Measurements from ENCODE around the gene CFP. TPM values are rescaled to one million over a fixed set of nuclear protein-coding genes. Genes with fewer than 3 reads are reported as not detected.
"Not testable (repeated sequence)": the region's sequence is repeated elsewhere in the genome, so short reads cannot be mapped to it uniquely, and the experiment has no call there.

The CFP gene
- total RNA-seq, 2 donors from 2014 or later: 0.09 to 2.9 TPM

GRCh38 chrX:47610511-47610910 is 19.2 kb downstream of the CFP start:
- Histone ChIP-seq H3K36me3 (no peaks in the 10 kb centered on the region), H3K27me3 (replicated peaks; ENCODE audit: insufficient read depth) (no peaks in the 10 kb centered on the region), H3K4me3 (no peak overlapping the region), H3K4me1 (replicated peaks) (no peaks in the 10 kb centered on the region), H3K27ac (no peak overlapping the region), H3K9me3 (no peaks in the 10 kb centered on the region)
- TF ChIP-seq POLR2A (IDR thresholded peaks at IDR 0.05) (no peak), POLR2AphosphoS5 (IDR thresholded peaks at IDR 0.05) (no peak)
- TF ChIP-seq, protein P1, sequence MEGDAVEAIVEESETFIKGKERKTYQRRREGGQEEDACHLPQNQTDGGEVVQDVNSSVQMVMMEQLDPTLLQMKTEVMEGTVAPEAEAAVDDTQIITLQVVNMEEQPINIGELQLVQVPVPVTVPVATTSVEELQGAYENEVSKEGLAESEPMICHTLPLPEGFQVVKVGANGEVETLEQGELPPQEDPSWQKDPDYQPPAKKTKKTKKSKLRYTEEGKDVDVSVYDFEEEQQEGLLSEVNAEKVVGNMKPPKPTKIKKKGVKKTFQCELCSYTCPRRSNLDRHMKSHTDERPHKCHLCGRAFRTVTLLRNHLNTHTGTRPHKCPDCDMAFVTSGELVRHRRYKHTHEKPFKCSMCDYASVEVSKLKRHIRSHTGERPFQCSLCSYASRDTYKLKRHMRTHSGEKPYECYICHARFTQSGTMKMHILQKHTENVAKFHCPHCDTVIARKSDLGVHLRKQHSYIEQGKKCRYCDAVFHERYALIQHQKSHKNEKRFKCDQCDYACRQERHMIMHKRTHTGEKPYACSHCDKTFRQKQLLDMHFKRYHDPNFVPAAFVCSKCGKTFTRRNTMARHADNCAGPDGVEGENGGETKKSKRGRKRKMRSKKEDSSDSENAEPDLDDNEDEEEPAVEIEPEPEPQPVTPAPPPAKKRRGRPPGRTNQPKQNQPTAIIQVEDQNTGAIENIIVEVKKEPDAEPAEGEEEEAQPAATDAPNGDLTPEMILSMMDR (IDR thresholded peaks at IDR 0.05): no peak
- no peak for DNase-seq (ENCODE audit: low spot score)
- intact Hi-C loops (cut with DNase I): no loop called here
- 66% methylated on average over 4 of the region's 4 CpGs for whole genome bisulfite sequencing

- TF ChIP-seq POLR2AphosphoS5 (IDR thresholded peaks at IDR 0.05): no peak
- TF ChIP-seq, protein P1 (IDR thresholded peaks at IDR 0.05): no peak
- TF ChIP-seq POLR2A (IDR thresholded peaks at IDR 0.05): no peak
- no peak for DNase-seq (ENCODE audit: low spot score)
- no peaks in the 10 kb centered on the region for H3K36me3 ChIP-seq
- no peaks in the 10 kb centered on the region for H3K27me3 ChIP-seq (replicated peaks; ENCODE audit: insufficient read depth)
- no peak overlapping the region for H3K27ac ChIP-seq
- H3K9me3 ChIP-seq: no peaks in the 10 kb centered on the region
- H3K4me3 ChIP-seq: no peak overlapping the region
- intact Hi-C loops (cut with DNase I): no loop called here
- WGBS: 27% methylated on average over 9 of the region's 9 CpGs
- H3K4me1 ChIP-seq (replicated peaks): no peaks in the 10 kb centered on the region
Measured at GRCh38 chrX:47608130-47608810, 21.5 kb downstream of the CFP start.

GRCh38 chrX:47607091-47607490 is 22.6 kb downstream of the CFP start:
- TF ChIP-seq POLR2A (IDR thresholded peaks at IDR 0.05) (no peak), POLR2AphosphoS5 (IDR thresholded peaks at IDR 0.05) (no peak)
- TF ChIP-seq, protein P1 (IDR thresholded peaks at IDR 0.05): no peak
- Histone ChIP-seq H3K27ac (no peak overlapping the region), H3K36me3 (no peaks in the 10 kb centered on the region), H3K4me3 (no peak overlapping the region), H3K9me3 (no peaks in the 10 kb centered on the region), H3K27me3 (replicated peaks; ENCODE audit: insufficient read depth) (no peaks in the 10 kb centered on the region), H3K4me1 (replicated peaks) (no peaks in the 10 kb centered on the region)
- DNase-seq (ENCODE audit: low spot score): no peak
- intact Hi-C loops (cut with DNase I): no loop called here

- 74% methylated on average over 9 of the region's 9 CpGs for WGBS
- no peak overlapping the region for H3K4me3 ChIP-seq
- H3K27ac ChIP-seq: no peak overlapping the region
- DNase-seq (ENCODE audit: low spot score): no peak
- H3K36me3 ChIP-seq: no peaks in the 10 kb centered on the region
- no peaks in the 10 kb centered on the region for H3K27me3 ChIP-seq (replicated peaks; ENCODE audit: insufficient read depth)
- intact Hi-C loops (cut with DNase I): no loop called here
- H3K4me1 ChIP-seq (replicated peaks): no peaks in the 10 kb centered on the region
- H3K9me3 ChIP-seq: no peaks in the 10 kb centered on the region
- TF ChIP-seq, protein P1 (IDR thresholded peaks at IDR 0.05): no peak
- TF ChIP-seq POLR2AphosphoS5 (IDR thresholded peaks at IDR 0.05): no peak
- TF ChIP-seq POLR2A (IDR thresholded peaks at IDR 0.05): no peak
Measured at GRCh38 chrX:47605024-47605423, 24.7 kb downstream of the CFP start.

- H3K9me3 ChIP-seq; intact Hi-C loops (cut with DNase I); DNase-seq (ENCODE audit: low spot score); H3K27me3 ChIP-seq (replicated peaks; ENCODE audit: insufficient read depth); H3K27ac ChIP-seq; H3K4me1 ChIP-seq (replicated peaks); H3K4me3 ChIP-seq; H3K36me3 ChIP-seq: not testable (repeated sequence)
- 92% methylated on average over 4 of the region's 4 CpGs for WGBS
Measured at GRCh38 chrX:47603125-47603524, 26.6 kb downstream of the CFP start.

All from prostate gland (tissue), 2 donors.